ENCODE measurements around the gene MRPL42.

DNA sequence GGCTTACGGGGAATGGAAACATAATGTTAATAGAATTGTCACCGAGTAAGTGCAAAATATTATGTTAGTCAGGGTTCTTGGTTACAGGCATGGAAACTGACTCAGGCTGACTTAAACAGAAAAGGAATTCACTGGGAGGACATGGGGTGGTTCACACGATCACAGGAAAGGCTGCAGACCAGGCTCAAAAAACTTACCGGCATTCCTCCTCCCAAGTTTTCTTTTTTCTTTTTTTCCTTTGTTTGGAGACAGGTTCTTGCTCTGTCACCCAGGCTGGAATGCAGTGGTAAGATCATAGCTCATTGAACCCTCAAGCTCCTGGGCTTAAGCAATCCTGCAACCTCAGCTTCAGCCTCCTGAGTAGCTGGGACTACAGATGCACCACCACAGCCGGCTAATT, 13.7 kb upstream of the MRPL42 start:
- no peak for TF ChIP-seq POLR2A (IDR thresholded peaks at IDR 0.05; ENCODE audit: low read depth, low read length)
- TF ChIP-seq, protein P1, sequence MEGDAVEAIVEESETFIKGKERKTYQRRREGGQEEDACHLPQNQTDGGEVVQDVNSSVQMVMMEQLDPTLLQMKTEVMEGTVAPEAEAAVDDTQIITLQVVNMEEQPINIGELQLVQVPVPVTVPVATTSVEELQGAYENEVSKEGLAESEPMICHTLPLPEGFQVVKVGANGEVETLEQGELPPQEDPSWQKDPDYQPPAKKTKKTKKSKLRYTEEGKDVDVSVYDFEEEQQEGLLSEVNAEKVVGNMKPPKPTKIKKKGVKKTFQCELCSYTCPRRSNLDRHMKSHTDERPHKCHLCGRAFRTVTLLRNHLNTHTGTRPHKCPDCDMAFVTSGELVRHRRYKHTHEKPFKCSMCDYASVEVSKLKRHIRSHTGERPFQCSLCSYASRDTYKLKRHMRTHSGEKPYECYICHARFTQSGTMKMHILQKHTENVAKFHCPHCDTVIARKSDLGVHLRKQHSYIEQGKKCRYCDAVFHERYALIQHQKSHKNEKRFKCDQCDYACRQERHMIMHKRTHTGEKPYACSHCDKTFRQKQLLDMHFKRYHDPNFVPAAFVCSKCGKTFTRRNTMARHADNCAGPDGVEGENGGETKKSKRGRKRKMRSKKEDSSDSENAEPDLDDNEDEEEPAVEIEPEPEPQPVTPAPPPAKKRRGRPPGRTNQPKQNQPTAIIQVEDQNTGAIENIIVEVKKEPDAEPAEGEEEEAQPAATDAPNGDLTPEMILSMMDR (conservative IDR thresholded peaks at IDR 0.05; ENCODE audit: low read depth, low read length): no peak
- TF ChIP-seq RAD21 (IDR thresholded peaks at IDR 0.05; ENCODE audit: low read length): no peak
- TF ChIP-seq RCOR1 (IDR thresholded peaks at IDR 0.05; ENCODE audit: insufficient replicate concordance, low read length): no peak
- peak; percentile 52; the same call in 1 of the 2 replicates for TF ChIP-seq CEBPB (IDR thresholded peaks at IDR 0.05; ENCODE audit: low read depth, low read length)
- TF ChIP-seq MXI1 (IDR thresholded peaks at IDR 0.05; ENCODE audit: borderline replicate concordance, low read depth, low read length): no peak
- TF ChIP-seq RFX5 (IDR thresholded peaks at IDR 0.05; ENCODE audit: low read depth, low read length): no peak
- TF ChIP-seq SMC3 (IDR thresholded peaks at IDR 0.05; ENCODE audit: low read depth, low read length): no peak
- TF ChIP-seq MAFK (IDR thresholded peaks at IDR 0.05; ENCODE audit: low read depth, low read length): no peak
- TF ChIP-seq BHLHE40 (IDR thresholded peaks at IDR 0.05; ENCODE audit: low read depth, low read length): no peak
- no peak for TF ChIP-seq MAZ (IDR thresholded peaks at IDR 0.05; ENCODE audit: borderline replicate concordance, low read depth, low read length)
- TF ChIP-seq, protein P2, sequence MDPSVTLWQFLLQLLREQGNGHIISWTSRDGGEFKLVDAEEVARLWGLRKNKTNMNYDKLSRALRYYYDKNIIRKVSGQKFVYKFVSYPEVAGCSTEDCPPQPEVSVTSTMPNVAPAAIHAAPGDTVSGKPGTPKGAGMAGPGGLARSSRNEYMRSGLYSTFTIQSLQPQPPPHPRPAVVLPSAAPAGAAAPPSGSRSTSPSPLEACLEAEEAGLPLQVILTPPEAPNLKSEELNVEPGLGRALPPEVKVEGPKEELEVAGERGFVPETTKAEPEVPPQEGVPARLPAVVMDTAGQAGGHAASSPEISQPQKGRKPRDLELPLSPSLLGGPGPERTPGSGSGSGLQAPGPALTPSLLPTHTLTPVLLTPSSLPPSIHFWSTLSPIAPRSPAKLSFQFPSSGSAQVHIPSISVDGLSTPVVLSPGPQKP (IDR thresholded peaks at IDR 0.05; ENCODE audit: borderline replicate concordance, low read depth, low read length): no peak
- no peak for TF ChIP-seq FOS (IDR thresholded peaks at IDR 0.05; ENCODE audit: low read depth, low read length)
